GM18505 (cell line): ENCODE data around the gene LGALS7B.
"Not testable (repeated sequence)": the region's sequence is repeated elsewhere in the genome, so short reads cannot be mapped to it uniquely, and the experiment has no call there.

Source experiments
- ATAC-seq: cut with Tn5 transposase; IDR thresholded peaks from one replicate; pipeline ENCODE4 v1.9.1; 2021; ENCODE audit not compliant: unreplicated experiment
- POLR2A ChIP-seq: IDR thresholded peaks from 4 replicates; pipeline ENCODE4 v1.6.1; 2011; ENCODE audit warnings: borderline replicate concordance; ENCODE audit not compliant: insufficient read depth, insufficient read length; ENCODE audit errors: extremely low read depth

The LGALS7B gene

DNA sequence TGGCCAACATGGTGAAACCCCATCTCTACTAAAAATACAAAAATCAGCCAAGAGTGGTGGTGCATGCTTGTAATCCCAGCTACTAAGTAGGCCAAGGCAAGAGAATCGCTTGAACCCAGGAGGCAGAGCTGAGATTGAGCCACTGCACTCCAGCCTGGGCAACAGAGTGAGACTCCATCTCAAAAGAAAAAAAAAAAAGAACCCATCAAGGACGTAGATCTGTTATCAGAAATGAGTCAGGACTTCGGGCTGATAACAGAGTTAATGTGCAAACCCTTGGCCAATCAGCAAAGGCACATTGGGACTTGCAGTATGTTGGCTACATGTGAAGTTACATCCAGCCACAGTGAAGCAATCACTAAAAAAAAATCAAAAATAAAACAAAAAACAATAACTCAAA, 4.8 kb upstream of the LGALS7B start:
- no peak for ATAC-seq
- no peak for TF ChIP-seq POLR2A

DNA sequence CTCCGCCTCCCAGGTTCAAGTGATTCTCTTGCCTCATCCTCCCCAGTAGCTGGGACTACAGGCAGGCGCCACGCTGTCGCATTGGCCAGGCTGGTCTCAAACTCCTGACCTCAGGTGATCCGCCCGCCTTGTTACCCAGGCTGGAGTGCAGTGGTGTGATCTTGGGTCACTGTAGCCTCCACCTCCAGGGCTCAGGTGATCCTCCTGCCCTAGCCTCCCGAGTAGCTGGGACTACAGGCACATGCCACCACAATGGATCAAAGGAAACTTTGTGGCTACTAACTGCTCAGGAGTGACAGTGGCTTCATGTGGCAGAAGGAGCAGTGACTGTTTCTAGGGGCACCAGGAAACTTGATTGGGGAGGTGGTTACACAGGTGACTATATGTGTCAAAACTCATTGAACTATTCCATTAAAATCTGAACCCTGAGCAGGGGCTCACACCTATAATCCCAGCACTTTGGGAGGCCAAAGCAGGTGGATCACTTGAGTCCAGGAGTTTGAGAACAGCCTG, 3.8 kb upstream of the LGALS7B start:
- ATAC-seq = no peak
- TF ChIP-seq POLR2A = no peak

DNA sequence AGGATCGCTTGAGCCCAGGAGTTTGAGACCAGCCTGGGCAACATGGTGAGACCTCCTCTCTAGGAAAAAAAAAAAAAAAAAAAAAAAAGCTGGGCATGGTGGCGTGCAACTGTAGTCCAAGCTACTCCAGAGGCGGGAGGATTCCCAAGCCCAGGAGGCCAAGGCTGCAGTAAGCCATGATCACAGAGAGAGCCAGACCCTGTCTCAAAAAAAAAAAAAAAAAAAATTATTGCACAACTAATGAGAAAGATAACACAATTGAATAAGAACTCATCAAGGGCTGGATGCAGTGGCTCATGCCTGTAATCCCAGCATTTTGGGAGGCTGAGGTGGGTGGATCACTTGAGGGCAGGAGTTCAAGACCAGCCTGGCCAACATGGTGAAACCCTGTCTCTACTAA, 2.9 kb upstream of the LGALS7B start:
- not testable (repeated sequence) for ATAC-seq

DNA sequence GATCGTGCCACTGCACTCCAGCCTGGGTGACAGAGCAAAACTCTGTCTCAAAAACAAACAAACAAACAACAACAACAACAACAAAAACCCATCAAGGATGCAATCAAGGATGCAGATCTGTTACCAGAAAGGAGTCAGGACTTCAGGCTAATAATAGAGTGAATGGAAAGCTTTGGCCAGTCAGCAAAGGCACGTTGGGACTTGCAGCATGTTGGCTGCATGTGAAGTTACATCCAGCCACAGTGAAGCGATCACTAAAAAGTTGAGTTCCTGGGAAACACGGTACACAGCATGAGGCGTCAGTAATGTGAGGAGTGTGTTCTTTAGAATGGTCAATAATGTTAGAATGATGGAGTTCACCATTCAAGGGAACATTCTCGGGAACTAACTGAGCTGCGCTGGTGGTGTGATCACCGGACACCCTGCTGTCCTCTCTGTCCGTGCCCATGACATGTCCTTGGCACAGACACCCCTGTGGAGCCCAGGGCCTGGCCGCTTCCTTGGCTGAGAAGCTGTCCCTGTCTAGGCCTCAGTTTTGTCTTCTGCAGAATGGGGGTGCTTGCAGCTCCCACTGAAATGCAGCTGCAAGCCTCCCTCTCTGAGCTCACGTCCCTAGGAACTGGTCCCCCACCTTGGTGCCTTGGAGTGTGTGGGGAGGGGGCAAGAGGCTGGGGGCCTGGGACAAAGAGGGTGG, 2.3 kb upstream of the LGALS7B start:
- TF ChIP-seq POLR2A = no peak
- ATAC-seq = no peak

DNA sequence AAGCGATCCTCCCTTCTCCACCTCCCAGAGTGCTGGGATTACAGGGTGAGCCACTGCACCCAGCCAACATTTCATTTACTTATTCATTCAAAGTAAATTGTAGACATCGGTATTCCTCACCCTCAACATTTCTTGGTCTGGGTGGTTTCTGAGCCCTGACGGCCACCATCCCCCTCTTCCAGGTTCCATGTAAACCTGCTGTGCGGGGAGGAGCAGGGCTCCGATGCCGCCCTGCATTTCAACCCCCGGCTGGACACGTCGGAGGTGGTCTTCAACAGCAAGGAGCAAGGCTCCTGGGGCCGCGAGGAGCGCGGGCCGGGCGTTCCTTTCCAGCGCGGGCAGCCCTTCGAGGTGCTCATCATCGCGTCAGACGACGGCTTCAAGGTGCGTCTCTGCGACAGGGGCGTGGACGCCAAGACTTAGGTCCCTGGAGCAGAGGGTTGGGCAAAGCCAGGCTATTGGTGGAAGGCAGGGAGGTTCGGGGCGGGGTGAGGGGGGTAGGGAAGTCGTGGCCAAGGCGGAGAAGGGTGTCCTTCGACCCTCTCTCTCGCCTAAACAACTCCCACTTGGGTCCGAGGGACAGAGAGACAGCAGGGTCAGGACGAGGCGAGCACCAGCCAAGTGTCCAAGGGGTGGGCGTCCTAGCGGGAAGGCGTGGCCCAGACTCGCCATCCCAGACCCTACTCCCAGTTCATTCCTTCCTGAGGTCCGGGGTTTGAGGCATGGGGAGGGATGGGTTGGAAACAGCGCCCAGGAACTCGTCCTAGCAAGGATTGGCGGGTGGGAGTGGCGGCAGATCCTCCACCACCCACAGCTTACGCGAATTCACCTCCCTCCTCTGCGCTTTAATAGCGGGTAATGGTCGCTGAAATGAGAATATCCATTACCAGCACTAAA, 1.8 kb downstream of the LGALS7B start:
- not testable (repeated sequence) for ATAC-seq

DNA sequence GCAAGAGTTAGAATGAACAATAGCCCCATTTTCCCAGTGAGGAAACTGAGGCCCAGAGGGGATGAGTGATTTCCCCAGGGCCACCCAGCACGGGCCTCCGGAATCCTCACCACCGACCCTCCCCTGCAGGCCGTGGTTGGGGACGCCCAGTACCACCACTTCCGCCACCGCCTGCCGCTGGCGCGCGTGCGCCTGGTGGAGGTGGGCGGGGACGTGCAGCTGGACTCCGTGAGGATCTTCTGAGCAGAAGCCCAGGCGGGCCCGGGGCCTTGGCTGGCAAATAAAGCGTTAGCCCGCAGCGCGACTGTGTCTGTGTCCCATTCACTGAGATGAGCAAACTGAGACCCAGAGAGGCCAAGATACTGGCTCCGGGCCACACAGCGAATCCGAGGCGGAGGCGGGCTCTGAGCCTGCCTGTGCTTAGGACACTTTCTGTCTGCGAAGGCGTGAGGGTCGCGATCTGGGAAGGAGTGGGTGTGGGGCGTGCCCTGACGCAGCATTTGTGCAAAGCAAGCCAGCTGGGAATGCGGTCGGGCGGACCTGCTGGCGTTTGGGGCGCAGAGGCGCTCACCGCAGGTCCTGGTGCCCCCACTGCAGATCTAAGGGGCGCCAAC, 2.6 kb downstream of the LGALS7B start:
- not testable (repeated sequence) for ATAC-seq

DNA sequence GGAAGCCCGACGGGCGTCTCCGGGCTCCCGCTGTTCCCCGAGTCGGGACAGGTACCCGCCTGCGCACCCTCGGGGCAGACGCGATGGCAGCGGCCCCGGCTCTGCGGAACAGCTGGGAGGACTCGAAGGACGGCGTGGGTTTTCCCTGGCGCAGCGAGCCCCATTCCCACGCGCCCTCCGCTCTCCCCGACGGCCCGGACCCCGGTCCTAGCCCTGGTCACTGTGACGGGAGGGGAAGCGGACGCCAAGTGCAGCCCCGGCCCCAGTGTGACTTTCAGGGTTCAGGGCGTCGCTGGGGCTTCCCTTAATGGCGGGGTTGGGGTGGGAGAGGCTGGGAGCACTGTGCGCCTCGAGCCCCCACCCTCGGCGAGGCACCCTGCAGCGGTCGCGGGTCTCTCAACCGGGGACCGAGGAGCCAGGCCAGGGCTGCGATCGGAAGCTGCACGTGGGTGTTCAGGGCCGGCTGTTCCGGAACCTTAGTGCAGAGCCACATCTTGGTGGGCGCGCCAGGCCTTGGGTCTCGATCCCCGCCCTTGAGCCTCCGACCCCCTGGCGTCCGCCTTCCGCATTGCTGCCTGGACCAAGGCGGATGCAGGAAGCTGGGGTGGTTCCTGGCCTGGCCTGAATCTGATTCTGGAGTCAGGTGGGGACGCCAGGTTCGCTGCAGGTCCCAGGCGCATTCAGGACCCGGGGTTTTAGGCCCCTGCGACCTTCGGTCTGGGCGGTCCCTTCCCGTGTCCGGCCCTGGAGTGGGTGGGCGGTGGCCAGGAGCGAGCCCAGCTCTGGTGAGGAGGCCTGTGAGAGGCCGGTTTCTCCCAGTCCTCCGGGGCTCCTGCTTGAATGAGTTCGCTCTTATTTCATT, 3.5 kb downstream of the LGALS7B start:
- TF ChIP-seq POLR2A = peak; percentile 37
- no peak for ATAC-seq

DNA sequence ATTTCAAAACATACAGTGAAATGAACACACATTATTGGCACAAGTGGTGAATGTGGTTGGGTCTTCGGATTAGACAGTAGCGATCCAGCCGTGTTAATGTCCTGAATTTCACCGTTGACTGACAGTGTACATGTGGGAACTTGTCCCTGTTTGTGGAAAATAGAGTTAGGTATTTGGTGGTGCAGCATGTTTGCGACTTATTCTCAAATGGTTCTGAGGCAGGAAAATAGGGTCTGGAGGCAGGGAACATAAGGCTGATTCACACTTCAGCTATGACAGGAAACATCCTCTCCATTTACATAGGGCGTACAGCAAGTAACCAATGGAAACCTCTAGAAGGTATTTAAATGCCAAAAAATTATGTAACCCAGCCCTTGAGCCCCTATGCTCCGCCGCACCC, 4.2 kb downstream of the LGALS7B start:
- no peak for TF ChIP-seq POLR2A
- ATAC-seq = no peak

DNA sequence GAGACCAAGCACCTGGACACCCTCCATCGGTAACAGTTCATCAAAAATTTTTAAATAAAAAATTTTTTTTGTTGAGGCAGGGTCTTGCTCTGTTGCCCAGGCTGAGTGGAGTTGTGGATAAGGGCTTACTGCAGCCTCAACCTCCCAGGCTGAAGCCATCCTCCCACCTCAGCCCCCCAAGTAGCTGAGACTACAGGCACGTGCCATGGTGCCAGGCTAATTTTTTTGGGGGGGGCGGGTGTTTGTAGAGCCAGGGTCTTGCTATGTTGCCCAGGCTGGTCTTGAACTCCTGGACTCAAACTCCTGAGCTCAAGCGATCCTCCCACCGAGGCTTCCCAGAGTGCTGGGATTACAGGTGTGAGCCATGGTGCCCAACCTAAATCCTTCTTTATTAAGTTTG, 4.7 kb downstream of the LGALS7B start:
- no peak for ATAC-seq
- no peak for TF ChIP-seq POLR2A

DNA sequence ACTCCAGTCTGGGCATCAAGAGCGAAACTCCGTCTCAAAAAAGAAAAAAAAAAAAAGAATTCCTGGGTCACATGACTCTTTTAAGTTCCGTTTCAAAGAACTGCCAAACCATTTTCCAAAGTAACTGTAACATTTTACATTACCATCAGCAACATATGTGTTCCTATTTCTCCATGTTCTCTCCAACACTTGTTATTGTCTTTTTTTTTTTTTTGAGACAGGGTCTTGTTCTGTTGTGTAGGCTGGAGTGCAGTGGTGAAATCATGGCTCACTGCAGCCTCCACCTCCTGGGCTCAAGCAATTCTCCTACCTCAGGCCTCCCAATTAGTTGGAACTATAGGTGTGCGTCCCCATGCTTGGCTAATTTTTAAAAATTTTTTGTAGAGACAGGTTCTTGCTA, 6.5 kb downstream of the LGALS7B start:
- no peak for ATAC-seq
- TF ChIP-seq POLR2A = no peak

DNA sequence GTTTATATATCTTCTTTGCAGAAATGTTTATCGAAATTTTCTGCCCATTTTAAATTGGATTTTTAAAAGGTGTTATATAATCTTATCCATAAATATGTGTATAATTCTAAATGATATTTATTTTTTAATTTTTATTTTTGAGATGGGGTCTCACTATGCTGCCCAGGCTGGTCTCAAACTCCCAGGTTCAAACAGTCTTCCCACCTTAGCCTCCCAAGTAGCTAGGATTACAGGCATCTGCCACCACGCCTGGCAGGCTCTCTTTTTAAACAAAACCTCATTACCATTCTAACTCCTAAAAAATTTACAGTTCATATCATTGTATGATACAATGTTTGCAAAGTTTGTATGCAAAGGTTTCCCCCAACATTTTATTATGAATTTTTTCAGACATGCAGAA, 7.2 kb downstream of the LGALS7B start:
- TF ChIP-seq POLR2A = no peak
- no peak for ATAC-seq

DNA sequence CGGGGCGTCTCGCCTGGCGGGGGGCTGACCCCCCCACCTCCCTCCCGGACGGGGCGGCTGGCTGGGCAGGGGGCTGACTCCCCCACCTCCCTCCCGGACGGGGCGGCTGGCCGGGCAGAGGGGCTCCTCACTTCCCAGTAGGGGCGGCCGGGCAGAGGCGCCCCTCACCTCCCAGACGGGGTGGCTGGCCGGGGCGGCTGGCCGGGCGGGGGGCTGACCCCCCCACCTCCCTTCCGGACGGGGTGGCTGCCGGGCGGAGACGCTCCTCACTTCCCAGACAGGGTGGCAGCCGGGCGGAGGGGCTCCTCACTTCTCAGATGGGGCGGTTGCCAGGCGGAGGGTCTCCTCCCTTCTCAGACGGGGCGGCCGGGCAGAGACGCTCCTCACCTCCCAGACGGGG, 8.8 kb downstream of the LGALS7B start:
- ATAC-seq = not testable (repeated sequence)

DNA sequence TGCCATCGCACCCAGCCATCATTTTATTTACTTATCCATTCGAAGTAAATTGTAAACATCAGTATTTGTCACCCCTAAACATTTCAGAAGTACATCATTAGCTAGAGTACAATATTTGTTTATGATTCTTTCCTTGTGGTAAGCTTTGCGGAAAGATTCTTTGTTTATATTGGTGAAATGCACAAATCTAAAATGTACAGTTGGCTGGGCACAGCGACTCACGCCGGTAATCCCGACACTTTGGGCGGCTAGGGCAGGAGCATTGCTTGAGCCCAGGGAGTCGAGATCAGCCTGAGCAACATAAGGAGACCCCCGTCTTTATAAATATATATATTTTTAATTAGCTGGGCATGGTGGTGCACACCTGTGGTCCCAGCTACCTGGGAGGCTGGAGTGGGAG, 10.1 kb downstream of the LGALS7B start:
- TF ChIP-seq POLR2A = no peak
- no peak for ATAC-seq
